C4-2B (cell line): ENCODE measurements around the gene FANK1.

Experiments used
- CTCF ChIP-seq: fragments of 450-650 bp; conservative IDR thresholded peaks from 2 replicates; pipeline ENCODE4 v1.5.1; 2017; ENCODE audit warnings: mild to moderate bottlenecking
- ZFX ChIP-seq: fragments of 450-650 bp; IDR thresholded peaks from 2 replicates; pipeline ENCODE4 v1.6.1; 2017

- no peak for TF ChIP-seq CTCF
- no peak for TF ChIP-seq ZFX
Observed at GRCh38 chr10:126043389-126043788, 147.0 kb downstream of the FANK1 start.
